Adrenal gland (tissue), 5 donors: ENCODE measurements around the gene HOXB7.

Experiments
- CTCF ChIP-seq, 6 experiments: fragments of 450-650 bp in 4 of 6; fragments of 200-600 bp in 2 of 6; sonication (generic) in 1 of 6; IDR thresholded peaks; 1 replicate in 5 of 6; 2 replicates in 1 of 6; pipeline versions ENCODE4 v1.5.1 to v1.8.0; 2016 to 2021; ENCODE audit warnings: antibody characterized with exemption in 6 of 6, mild to moderate bottlenecking in 2 of 6, moderate library complexity in 1 of 6
- POLR2A ChIP-seq, 2 donors: fragments of 450-650 bp; IDR thresholded peaks; one replicate each; pipeline ENCODE4 v1.6.1; 2017; ENCODE audit warnings: antibody characterized with exemption in 2 of 2, mild to moderate bottlenecking in 2 of 2, moderate library complexity in 1 of 2
- donor health status: DM: no; HTN: no; CAD: no.

- TF ChIP-seq CTCF (IDR thresholded peaks at IDR 0.05): no peak
- TF ChIP-seq POLR2A (IDR thresholded peaks at IDR 0.05): no peak
Measured at GRCh38 chr17:48619826-48620449, 9.1 kb upstream of the HOXB7 start.
